Raji (cell line): ENCODE data around the gene PDLIM5.

Experiments
- POLR2A ChIP-seq: IDR thresholded peaks from 2 replicates; pipeline ENCODE4 v1.6.1; 2011; ENCODE audit warnings: low read depth, low read length, control low read depth; ENCODE audit not compliant: insufficient read depth

The PDLIM5 gene

GRCh38 chr4:94472056-94472826 lies 20.5 kb downstream of the PDLIM5 start:
- TF ChIP-seq POLR2A: no peak

- TF ChIP-seq POLR2A: no peak
Measured at GRCh38 chr4:94475050-94475449, 23.3 kb downstream of the PDLIM5 start.

GRCh38 chr4:94475794-94476193 lies 24.1 kb downstream of the PDLIM5 start:
- TF ChIP-seq POLR2A: no peak

- TF ChIP-seq POLR2A: no peak
Measured at GRCh38 chr4:94477227-94477626, 25.5 kb downstream of the PDLIM5 start.

GRCh38 chr4:94479358-94480141 lies 27.8 kb downstream of the PDLIM5 start:
- TF ChIP-seq POLR2A: no peak

GRCh38 chr4:94480362-94480951 lies 28.7 kb downstream of the PDLIM5 start:
- no peak for TF ChIP-seq POLR2A

GRCh38 chr4:94483895-94484294 lies 32.2 kb downstream of the PDLIM5 start:
- no peak for TF ChIP-seq POLR2A

- no peak for TF ChIP-seq POLR2A
Measured at GRCh38 chr4:94484818-94485217, 33.1 kb downstream of the PDLIM5 start.

- TF ChIP-seq POLR2A: no peak
Measured at GRCh38 chr4:94486372-94486801, 34.6 kb downstream of the PDLIM5 start.

GRCh38 chr4:94488670-94489069 lies 36.9 kb downstream of the PDLIM5 start:
- no peak for TF ChIP-seq POLR2A

GRCh38 chr4:94489098-94489497 lies 37.4 kb downstream of the PDLIM5 start:
- no peak for TF ChIP-seq POLR2A

- no peak for TF ChIP-seq POLR2A
Measured at GRCh38 chr4:94490437-94490836, 38.7 kb downstream of the PDLIM5 start.

GRCh38 chr4:94491322-94491721 lies 39.6 kb downstream of the PDLIM5 start:
- no peak for TF ChIP-seq POLR2A

GRCh38 chr4:94495408-94495807 lies 43.7 kb downstream of the PDLIM5 start:
- no peak for TF ChIP-seq POLR2A

GRCh38 chr4:94497690-94498089 lies 45.9 kb downstream of the PDLIM5 start:
- TF ChIP-seq POLR2A: no peak

- no peak for TF ChIP-seq POLR2A
Measured at GRCh38 chr4:94498502-94498901, 46.8 kb downstream of the PDLIM5 start.
